Mesodermal cell (in vitro differentiated cells): ENCODE results near the gene ZNF641.
"Not testable (repeated sequence)": the region's sequence is repeated elsewhere in the genome, so short reads cannot be mapped to it uniquely, and the experiment has no call there.

Source experiments
- H3K27ac ChIP-seq: 2 replicates; pipeline ENCODE4 v1.7.0; 2013; ENCODE audit warnings: mild to moderate bottlenecking, low read depth, low read length, moderate library complexity; ENCODE audit not compliant: severe bottlenecking
- H3K36me3 ChIP-seq: 2 replicates; pipeline ENCODE4 v1.7.1; 2013; ENCODE audit warnings: mild to moderate bottlenecking, low read length, moderate library complexity; ENCODE audit not compliant: control insufficient read depth, insufficient read depth
- H3K4me1 ChIP-seq: one replicate; pipeline ENCODE4 v1.7.1; 2013; ENCODE audit warnings: mild to moderate bottlenecking, low read length; ENCODE audit not compliant: insufficient read depth, control insufficient read depth, poor library complexity, severe bottlenecking
- H3K4me3 ChIP-seq: 2 replicates; pipeline ENCODE4 v1.7.0; 2013; ENCODE audit warnings: low read length, control low read depth, mild to moderate bottlenecking; ENCODE audit not compliant: insufficient read depth, poor library complexity, severe bottlenecking; ENCODE audit errors: extremely low read depth
- H3K9me3 ChIP-seq: 2 replicates; pipeline ENCODE4 v1.7.1; 2013; ENCODE audit warnings: mild to moderate bottlenecking, low read length, moderate library complexity; ENCODE audit not compliant: control insufficient read depth
- WGBS, 2 experiments: methylation state at CpG; one replicate each; pipeline ENCODE4 v1.1.5; 2013; ENCODE audit warnings: missing lambda C conversion rate in 2 of 2; ENCODE audit not compliant: insufficient coverage in 2 of 2; 5-methylcytosine and 5-hydroxymethylcytosine counted together

Gene ZNF641

GRCh38 chr12:48334808-48335207 is 15.9 kb downstream of the ZNF641 start:
- no peaks in the 10 kb centered on the region for H3K4me1 ChIP-seq
- H3K27ac ChIP-seq, result no peak overlapping the region
- no peaks in the 10 kb centered on the region for H3K36me3 ChIP-seq
- no peak overlapping the region for H3K4me3 ChIP-seq
- no peaks in the 10 kb centered on the region for H3K9me3 ChIP-seq
- WGBS, 2 experiments, result 73 to 79% methylated on average over 2 to 3 of the region's 5 CpGs

GRCh38 chr12:48333680-48334079 is 17.0 kb downstream of the ZNF641 start:
- WGBS, 2 experiments, result no CpG with 5 or more reads among the region's 26 CpGs
- H3K4me1 ChIP-seq, H3K4me3 ChIP-seq, H3K36me3 ChIP-seq, H3K27ac ChIP-seq, H3K9me3 ChIP-seq: not testable (repeated sequence)

DNA sequence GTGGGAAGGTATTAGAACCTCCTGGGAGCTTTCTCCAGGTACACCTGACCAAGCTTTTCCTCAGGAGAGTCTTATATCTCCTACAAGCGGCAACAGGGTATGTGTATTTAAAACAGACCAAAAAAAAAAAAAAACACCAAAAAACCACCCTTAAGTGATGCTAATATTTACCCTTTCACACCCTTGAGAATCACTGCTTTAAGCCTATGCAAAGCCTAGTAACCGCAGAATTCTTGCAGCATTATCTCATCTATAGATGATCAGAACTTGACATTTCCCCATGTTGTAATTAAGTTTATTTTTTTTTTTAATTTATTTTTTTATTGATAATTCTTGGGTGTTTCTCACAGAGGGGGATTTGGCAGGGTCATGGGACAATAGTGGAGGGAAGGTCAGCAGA is 19.3 kb downstream of the ZNF641 start:
- Histone ChIP-seq H3K27ac (no peak overlapping the region), H3K4me1 (no peaks in the 10 kb centered on the region), H3K9me3 (no peaks in the 10 kb centered on the region), H3K4me3 (no peak overlapping the region), H3K36me3 (no peaks in the 10 kb centered on the region)
- WGBS, 2 experiments, result no CpG with 5 or more reads among the region's 2 CpGs

- 94 to 96% methylated on average over 40 to 53 of the region's 55 CpGs for WGBS, 2 experiments
- no peak overlapping the region for H3K27ac ChIP-seq
- H3K4me1 ChIP-seq, result no peaks in the 10 kb centered on the region
- H3K36me3 ChIP-seq, result no peaks in the 10 kb centered on the region
- no peaks in the 10 kb centered on the region for H3K9me3 ChIP-seq
- no peak overlapping the region for H3K4me3 ChIP-seq
Measured at GRCh38 chr12:48329199-48329939, 21.4 kb downstream of the ZNF641 start.

DNA sequence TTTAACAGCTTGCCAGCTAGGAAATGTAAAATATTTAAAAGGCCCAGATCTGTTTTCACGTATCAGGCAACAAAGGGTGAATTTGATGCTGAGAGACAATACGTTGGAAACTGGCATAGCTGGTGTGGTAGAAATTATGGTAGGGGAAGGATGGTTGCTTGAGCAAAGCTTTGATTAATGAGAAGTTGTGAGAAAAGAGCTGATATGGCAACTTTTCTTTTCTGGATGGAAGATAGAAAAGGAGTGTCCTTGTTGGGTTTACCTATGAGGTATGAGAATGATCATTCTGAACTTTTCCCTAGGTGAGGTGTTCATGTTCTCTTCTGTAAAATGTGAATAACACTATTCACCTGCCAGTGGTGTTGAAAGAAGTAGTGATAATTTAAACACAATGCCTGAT is 34.2 kb downstream of the ZNF641 start:
- 85 to 100% methylated on average over 1 to 2 of the region's 2 CpGs for WGBS, 2 experiments
- H3K27ac ChIP-seq, result no peak overlapping the region
- no peaks in the 10 kb centered on the region for H3K4me1 ChIP-seq
- H3K36me3 ChIP-seq, result no peaks in the 10 kb centered on the region
- H3K9me3 ChIP-seq, result no peaks in the 10 kb centered on the region
- H3K4me3 ChIP-seq, result no peak overlapping the region

DNA sequence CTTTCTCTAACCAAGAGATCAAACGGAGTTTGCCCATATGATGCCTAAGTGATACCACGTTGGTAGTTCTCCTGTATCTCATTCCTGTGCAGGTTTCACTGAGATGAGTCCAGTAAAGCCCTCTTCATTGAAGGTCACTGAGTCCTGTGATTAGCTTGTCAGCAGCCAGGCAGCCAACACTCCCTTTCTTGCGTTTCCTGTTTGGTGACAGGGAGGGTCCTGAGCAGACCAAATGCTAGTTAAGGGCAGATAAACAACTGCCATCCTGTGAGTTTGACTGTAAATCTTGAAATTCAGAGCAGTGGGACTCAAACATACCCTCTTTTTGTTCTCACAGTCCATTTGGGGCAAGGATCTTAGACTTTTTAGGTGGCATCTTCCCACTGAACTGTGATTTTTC is 39.4 kb downstream of the ZNF641 start:
- Histone ChIP-seq H3K4me3 (no peak overlapping the region), H3K36me3 (no peaks in the 10 kb centered on the region), H3K9me3 (no peaks in the 10 kb centered on the region), H3K4me1 (no peaks in the 10 kb centered on the region), H3K27ac (no peak overlapping the region)
- 66 to 70% methylated on average over 2 to 3 of the region's 3 CpGs for WGBS, 2 experiments

DNA sequence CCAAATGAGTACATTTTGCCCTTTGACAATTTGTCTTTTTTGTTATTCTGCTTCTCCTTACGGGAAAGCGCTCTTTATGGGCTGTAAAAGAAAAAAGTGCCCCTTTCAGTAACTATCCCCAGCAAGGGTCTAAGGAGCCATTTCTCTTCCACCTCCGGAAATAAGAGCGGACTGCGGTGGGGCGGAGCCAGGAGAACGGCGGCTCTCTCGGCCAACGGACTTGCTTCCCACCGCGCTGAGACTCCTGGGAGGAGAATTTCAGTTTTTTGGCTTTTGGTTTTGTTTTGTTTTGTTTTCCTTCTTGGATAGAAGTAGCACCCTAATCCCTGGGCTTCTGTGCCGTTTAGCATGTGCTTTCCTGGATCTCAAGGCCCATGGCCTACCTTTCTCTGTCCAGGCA is 43.5 kb downstream of the ZNF641 start:
- WGBS, 2 experiments, result 90 to 100% methylated on average over 2 to 12 of the region's 13 CpGs
- Histone ChIP-seq H3K4me3 (no peak overlapping the region), H3K36me3 (no peaks in the 10 kb centered on the region), H3K9me3 (no peaks in the 10 kb centered on the region), H3K4me1 (no peaks in the 10 kb centered on the region), H3K27ac (no peak overlapping the region)

DNA sequence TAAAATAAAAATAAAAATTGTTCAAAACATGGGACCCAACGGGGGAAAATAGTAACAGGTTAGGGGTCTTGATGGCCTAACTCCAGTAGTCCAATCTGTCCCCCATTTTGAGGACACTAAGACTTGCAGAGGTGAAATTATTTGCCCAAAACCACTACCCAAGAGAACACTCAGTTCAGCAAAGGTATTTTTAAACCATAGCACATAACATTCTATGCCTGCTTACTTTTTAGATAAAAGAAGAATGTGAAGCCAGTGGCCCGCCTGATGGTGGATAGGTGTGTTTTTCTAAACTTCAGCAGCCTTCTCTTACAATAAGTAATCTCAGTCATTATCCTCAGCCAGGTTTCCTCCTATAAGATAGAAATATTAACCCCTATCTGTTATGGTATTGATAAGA is 45.5 kb downstream of the ZNF641 start:
- Histone ChIP-seq H3K4me3 (no peak overlapping the region), H3K4me1 (no peaks in the 10 kb centered on the region), H3K9me3 (no peaks in the 10 kb centered on the region), H3K36me3 (no peaks in the 10 kb centered on the region), H3K27ac (no peak overlapping the region)
- WGBS, 2 experiments, result no CpG with 5 or more reads among the region's 2 CpGs

DNA sequence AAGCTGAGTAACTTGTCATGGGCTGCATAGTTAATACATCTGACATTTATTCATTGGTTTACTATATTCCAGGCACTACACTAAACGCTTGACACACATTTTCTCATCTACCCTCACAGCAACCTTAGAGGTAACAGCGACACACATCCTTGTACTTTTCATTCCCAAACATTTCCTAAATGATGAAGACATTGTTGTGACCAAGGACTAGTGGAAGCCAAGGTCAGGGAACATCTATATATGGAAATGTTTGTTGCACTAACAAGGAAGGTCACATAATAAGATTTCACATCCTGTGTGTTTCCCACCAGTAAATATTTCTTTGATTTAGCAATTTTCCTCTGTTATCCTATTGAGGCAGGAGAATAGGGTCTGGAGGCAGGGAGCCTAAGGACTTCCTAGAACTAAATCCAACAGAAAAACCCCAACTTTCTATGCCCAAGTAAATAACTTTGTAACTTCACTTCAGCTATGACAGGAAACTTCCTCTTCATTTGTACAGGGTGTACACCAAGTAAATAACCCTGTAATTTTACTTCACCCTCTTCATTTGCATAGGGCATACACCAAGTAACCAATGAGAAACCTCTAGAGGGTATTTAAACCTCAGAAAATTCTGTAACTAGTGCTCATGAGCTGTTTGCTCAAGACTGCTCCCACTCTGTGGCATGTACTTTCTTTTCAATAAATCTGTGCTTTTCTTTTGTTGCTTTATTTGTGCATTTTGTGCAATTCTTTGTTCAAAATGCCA is 48.4 kb downstream of the ZNF641 start:
- H3K36me3 ChIP-seq, result no peaks in the 10 kb centered on the region
- H3K27ac ChIP-seq, result no peak overlapping the region
- no peak overlapping the region for H3K4me3 ChIP-seq
- 71% methylated on average over 1 of the region's 2 CpGs; no CpG with 5 or more reads in 1 of the 2 experiments for WGBS, 2 experiments
- H3K4me1 ChIP-seq, result no peaks in the 10 kb centered on the region
- no peaks in the 10 kb centered on the region for H3K9me3 ChIP-seq

- WGBS, 2 experiments, result 100% methylated on average over 1 of the region's 1 CpG; no CpG with 5 or more reads in 1 of the 2 experiments
- no peaks in the 10 kb centered on the region for H3K36me3 ChIP-seq
- no peak overlapping the region for H3K4me3 ChIP-seq
- H3K27ac ChIP-seq, result no peak overlapping the region
- H3K9me3 ChIP-seq, result no peaks in the 10 kb centered on the region
- no peaks in the 10 kb centered on the region for H3K4me1 ChIP-seq
Measured at GRCh38 chr12:48300774-48301173, 49.9 kb downstream of the ZNF641 start.
